Esophagus squamous epithelium (tissue), 4 donors: ENCODE measurements around the gene TBCD.

Experiments used
- POLR2A ChIP-seq, 4 donors: fragments of 450-650 bp; IDR thresholded peaks; one replicate each; pipeline ENCODE4 v1.6.1; 2017; ENCODE audit warnings: antibody characterized with exemption in 4 of 4, mild to moderate bottlenecking in 4 of 4, moderate library complexity in 3 of 4
- TF ChIP-seq, protein P1 (sequence below), 6 experiments: fragments of 450-650 bp in 4 of 6; fragments of 200-600 bp in 2 of 6; sonication (generic) in 2 of 6; IDR thresholded peaks; one replicate each; pipeline ENCODE4 v1.5.1; 2016 to 2019; ENCODE audit warnings: antibody characterized with exemption in 6 of 6, mild to moderate bottlenecking in 4 of 6, moderate library complexity in 4 of 6

- TF ChIP-seq, protein P1, sequence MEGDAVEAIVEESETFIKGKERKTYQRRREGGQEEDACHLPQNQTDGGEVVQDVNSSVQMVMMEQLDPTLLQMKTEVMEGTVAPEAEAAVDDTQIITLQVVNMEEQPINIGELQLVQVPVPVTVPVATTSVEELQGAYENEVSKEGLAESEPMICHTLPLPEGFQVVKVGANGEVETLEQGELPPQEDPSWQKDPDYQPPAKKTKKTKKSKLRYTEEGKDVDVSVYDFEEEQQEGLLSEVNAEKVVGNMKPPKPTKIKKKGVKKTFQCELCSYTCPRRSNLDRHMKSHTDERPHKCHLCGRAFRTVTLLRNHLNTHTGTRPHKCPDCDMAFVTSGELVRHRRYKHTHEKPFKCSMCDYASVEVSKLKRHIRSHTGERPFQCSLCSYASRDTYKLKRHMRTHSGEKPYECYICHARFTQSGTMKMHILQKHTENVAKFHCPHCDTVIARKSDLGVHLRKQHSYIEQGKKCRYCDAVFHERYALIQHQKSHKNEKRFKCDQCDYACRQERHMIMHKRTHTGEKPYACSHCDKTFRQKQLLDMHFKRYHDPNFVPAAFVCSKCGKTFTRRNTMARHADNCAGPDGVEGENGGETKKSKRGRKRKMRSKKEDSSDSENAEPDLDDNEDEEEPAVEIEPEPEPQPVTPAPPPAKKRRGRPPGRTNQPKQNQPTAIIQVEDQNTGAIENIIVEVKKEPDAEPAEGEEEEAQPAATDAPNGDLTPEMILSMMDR (IDR thresholded peaks at IDR 0.05) = no peak
- no peak for TF ChIP-seq POLR2A (IDR thresholded peaks at IDR 0.05)
Observed at GRCh38 chr17:82810644-82811430, 59.0 kb downstream of the TBCD start.
